GM23248 (cell line): ENCODE data around the gene LY86.

ENCODE experiments used
- EZH2 ChIP-seq: fragments of 200-600 bp; sonication (generic); IDR thresholded peaks from 2 replicates; pipeline ENCODE4 v1.6.1; 2018; ENCODE audit warnings: antibody characterized with exemption, mild to moderate bottlenecking; ENCODE audit not compliant: insufficient read depth, poor library complexity, severe bottlenecking
- EZH2phosphoT487 ChIP-seq: fragments of 200-600 bp; sonication (generic); IDR thresholded peaks from 2 replicates; pipeline ENCODE4 v1.6.1; 2018; ENCODE audit warnings: antibody characterized with exemption, moderate library complexity, mild to moderate bottlenecking, low read depth; ENCODE audit not compliant: insufficient read depth

DNA sequence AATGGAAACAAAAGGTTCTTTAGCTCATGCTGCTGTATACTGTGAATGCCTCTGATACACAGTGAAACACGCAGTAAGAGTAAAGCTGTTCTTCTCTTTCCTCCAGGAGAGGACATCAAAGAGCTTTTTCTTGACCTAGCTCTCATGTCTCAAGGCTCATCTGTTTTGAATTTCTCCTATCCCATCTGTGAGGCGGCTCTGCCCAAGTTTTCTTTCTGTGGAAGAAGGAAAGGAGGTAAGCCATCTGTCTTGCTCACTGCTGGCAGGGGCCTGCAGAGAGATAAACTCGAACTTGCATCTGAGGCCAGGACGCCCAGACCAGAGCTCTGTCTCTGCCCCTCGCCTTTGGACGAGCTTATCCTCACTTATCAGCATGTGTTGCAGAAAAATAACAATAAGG is 37.7 kb downstream of the LY86 start:
- TF ChIP-seq EZH2phosphoT487 (no peak), EZH2 (no peak)
